Measurements from ENCODE around the gene PLA2G15.

Gene PLA2G15

GRCh38 chr16:68234188-68235107, 10.7 kb upstream of the PLA2G15 start:
- Histone ChIP-seq H3K4me1 (ENCODE audit: control insufficient read depth, insufficient read depth, low read length) (peaks cover 9% of the 10 kb centered on the region), H3K9ac (ENCODE audit: low read depth, low read length) (peak overlapping the region; percentile 81), H3K27me3 (ENCODE audit: control insufficient read depth, insufficient read depth, low read length) (peaks cover 3% of the 10 kb centered on the region), H3K9me3 (ENCODE audit: control insufficient read depth, insufficient read depth, low read length) (no peaks in the 10 kb centered on the region), H3K4me3 (ENCODE audit: low read depth, low read length) (peak overlapping the region; percentile 91), H3K36me3 (ENCODE audit: control insufficient read depth, insufficient read depth, low read length) (peaks cover 33% of the 10 kb centered on the region)

GRCh38 chr16:68235108-68235886, 9.9 kb upstream of the PLA2G15 start:
- H3K4me3 ChIP-seq (ENCODE audit: low read depth, low read length): peak overlapping the region; percentile 91
- H3K9ac ChIP-seq (ENCODE audit: low read depth, low read length): peak overlapping the region; percentile 81

GRCh38 chr16:68235887-68236136, 9.4 kb upstream of the PLA2G15 start, which contains the start of gene ESRP2:
TSS of gene ESRP2 (minus strand) at chr16:68236127. CDS start at chr16:68236045, 82 bp downstream.
- H3K36me3 ChIP-seq (ENCODE audit: control insufficient read depth, insufficient read depth, low read length): peaks cover 23% of the 10 kb centered on the region
- H3K4me3 ChIP-seq (ENCODE audit: low read depth, low read length): peak within 1 kb of the TSS; percentile 91
- peaks cover 9% of the 10 kb centered on the region for H3K4me1 ChIP-seq (ENCODE audit: control insufficient read depth, insufficient read depth, low read length)
- peak within 1 kb of the TSS; percentile 81 for H3K9ac ChIP-seq (ENCODE audit: low read depth, low read length)
- H3K27me3 ChIP-seq (ENCODE audit: control insufficient read depth, insufficient read depth, low read length): peaks cover 3% of the 10 kb centered on the region
- H3K9me3 ChIP-seq (ENCODE audit: control insufficient read depth, insufficient read depth, low read length): no peaks in the 10 kb centered on the region

More at GRCh38 chr16:68235108-68235886, 9.9 kb upstream of the PLA2G15 start:
- Histone ChIP-seq H3K9me3 (ENCODE audit: control insufficient read depth, insufficient read depth, low read length) (no peaks in the 10 kb centered on the region), H3K36me3 (ENCODE audit: control insufficient read depth, insufficient read depth, low read length) (peaks cover 28% of the 10 kb centered on the region), H3K27me3 (ENCODE audit: control insufficient read depth, insufficient read depth, low read length) (peaks cover 3% of the 10 kb centered on the region), H3K4me1 (ENCODE audit: control insufficient read depth, insufficient read depth, low read length) (peaks cover 9% of the 10 kb centered on the region)

GRCh38 chr16:68236137-68236825, 8.9 kb upstream of the PLA2G15 start:
- Histone ChIP-seq H3K36me3 (ENCODE audit: control insufficient read depth, insufficient read depth, low read length) (peaks cover 18% of the 10 kb centered on the region), H3K9ac (ENCODE audit: low read depth, low read length) (peak overlapping the region; percentile 81), H3K4me3 (ENCODE audit: low read depth, low read length) (peak overlapping the region; percentile 91), H3K4me1 (ENCODE audit: control insufficient read depth, insufficient read depth, low read length) (peaks cover 9% of the 10 kb centered on the region), H3K27me3 (ENCODE audit: control insufficient read depth, insufficient read depth, low read length) (peaks cover 3% of the 10 kb centered on the region), H3K9me3 (ENCODE audit: control insufficient read depth, insufficient read depth, low read length) (no peaks in the 10 kb centered on the region)

- Histone ChIP-seq H3K4me1 (ENCODE audit: control insufficient read depth, insufficient read depth, low read length) (peaks cover 9% of the 10 kb centered on the region), H3K9ac (ENCODE audit: low read depth, low read length) (peak overlapping the region; percentile 81), H3K9me3 (ENCODE audit: control insufficient read depth, insufficient read depth, low read length) (no peaks in the 10 kb centered on the region), H3K27me3 (ENCODE audit: control insufficient read depth, insufficient read depth, low read length) (peaks cover 3% of the 10 kb centered on the region), H3K36me3 (ENCODE audit: control insufficient read depth, insufficient read depth, low read length) (peaks cover 12% of the 10 kb centered on the region), H3K4me3 (ENCODE audit: low read depth, low read length) (peak overlapping the region; percentile 91)
Measured at GRCh38 chr16:68236826-68237242, 8.3 kb upstream of the PLA2G15 start.

GRCh38 chr16:68237243-68238028, 7.7 kb upstream of the PLA2G15 start:
- no peaks in the 10 kb centered on the region for H3K9me3 ChIP-seq (ENCODE audit: control insufficient read depth, insufficient read depth, low read length)
- peak overlapping the region; percentile 91 for H3K4me3 ChIP-seq (ENCODE audit: low read depth, low read length)
- H3K27me3 ChIP-seq (ENCODE audit: control insufficient read depth, insufficient read depth, low read length): peaks cover 3% of the 10 kb centered on the region
- peaks cover 9% of the 10 kb centered on the region for H3K4me1 ChIP-seq (ENCODE audit: control insufficient read depth, insufficient read depth, low read length)
- peaks cover 6% of the 10 kb centered on the region for H3K36me3 ChIP-seq (ENCODE audit: control insufficient read depth, insufficient read depth, low read length)
- H3K9ac ChIP-seq (ENCODE audit: low read depth, low read length): peak overlapping the region; percentile 81

GRCh38 chr16:68238029-68238345, 7.2 kb upstream of the PLA2G15 start:
- H3K27me3 ChIP-seq (ENCODE audit: control insufficient read depth, insufficient read depth, low read length): peaks cover 3% of the 10 kb centered on the region
- peaks cover 4% of the 10 kb centered on the region for H3K36me3 ChIP-seq (ENCODE audit: control insufficient read depth, insufficient read depth, low read length)
- peak overlapping the region; percentile 60 for H3K9ac ChIP-seq (ENCODE audit: low read depth, low read length)
- peaks cover 9% of the 10 kb centered on the region for H3K4me1 ChIP-seq (ENCODE audit: control insufficient read depth, insufficient read depth, low read length)
- H3K9me3 ChIP-seq (ENCODE audit: control insufficient read depth, insufficient read depth, low read length): no peaks in the 10 kb centered on the region
- peak overlapping the region; percentile 56 for H3K4me3 ChIP-seq (ENCODE audit: low read depth, low read length)

GRCh38 chr16:68242085-68242484, 3.1 kb upstream of the PLA2G15 start:
- Histone ChIP-seq H3K36me3 (ENCODE audit: control insufficient read depth, insufficient read depth, low read length) (no peaks in the 10 kb centered on the region), H3K4me3 (ENCODE audit: low read depth, low read length) (no peak overlapping the region), H3K27me3 (ENCODE audit: control insufficient read depth, insufficient read depth, low read length) (peaks cover 15% of the 10 kb centered on the region), H3K4me1 (ENCODE audit: control insufficient read depth, insufficient read depth, low read length) (peaks cover 6% of the 10 kb centered on the region), H3K9ac (ENCODE audit: low read depth, low read length) (no peak overlapping the region), H3K9me3 (ENCODE audit: control insufficient read depth, insufficient read depth, low read length) (no peaks in the 10 kb centered on the region)

- H3K9ac ChIP-seq (ENCODE audit: low read depth, low read length): no peak overlapping the region
- H3K9me3 ChIP-seq (ENCODE audit: control insufficient read depth, insufficient read depth, low read length): no peaks in the 10 kb centered on the region
- peaks cover 15% of the 10 kb centered on the region for H3K27me3 ChIP-seq (ENCODE audit: control insufficient read depth, insufficient read depth, low read length)
- H3K4me1 ChIP-seq (ENCODE audit: control insufficient read depth, insufficient read depth, low read length): peaks cover 6% of the 10 kb centered on the region
- no peaks in the 10 kb centered on the region for H3K36me3 ChIP-seq (ENCODE audit: control insufficient read depth, insufficient read depth, low read length)
- H3K4me3 ChIP-seq (ENCODE audit: low read depth, low read length): no peak overlapping the region
Measured at GRCh38 chr16:68242926-68243858, 2.0 kb upstream of the PLA2G15 start.

- peaks cover 6% of the 10 kb centered on the region for H3K4me1 ChIP-seq (ENCODE audit: control insufficient read depth, insufficient read depth, low read length)
- no peaks in the 10 kb centered on the region for H3K36me3 ChIP-seq (ENCODE audit: control insufficient read depth, insufficient read depth, low read length)
- no peaks in the 10 kb centered on the region for H3K9me3 ChIP-seq (ENCODE audit: control insufficient read depth, insufficient read depth, low read length)
- H3K4me3 ChIP-seq (ENCODE audit: low read depth, low read length): peak overlapping the region; percentile 94
- no peak overlapping the region for H3K9ac ChIP-seq (ENCODE audit: low read depth, low read length)
- H3K27me3 ChIP-seq (ENCODE audit: control insufficient read depth, insufficient read depth, low read length): peaks cover 12% of the 10 kb centered on the region
Measured at GRCh38 chr16:68244481-68244902, 681 bp upstream of the PLA2G15 start.
